GM06990 (cell line): ENCODE measurements around the gene HIPK3.

ENCODE experiments used
- DNase-seq: peaks from one replicate; pipeline ENCODE4 v3.0.0-alpha.2; 2011; ENCODE audit not compliant: insufficient read length; ENCODE audit errors: extremely low read depth
- H3K27me3 ChIP-seq: replicated peaks from 2 replicates; pipeline ENCODE4 v1.6.0; 2011; ENCODE audit warnings: low read length; ENCODE audit not compliant: control insufficient read depth, insufficient read depth
- H3K36me3 ChIP-seq: 2 replicates; pipeline ENCODE4 v1.5.1; 2011; ENCODE audit warnings: low read length; ENCODE audit not compliant: control insufficient read depth, insufficient read depth
- H3K4me3 ChIP-seq: replicated peaks from 2 replicates; pipeline ENCODE4 v1.5.1; 2011; ENCODE audit warnings: low read depth, mild to moderate bottlenecking, control low read depth, low read length
- TF ChIP-seq, protein P1 (sequence below): IDR thresholded peaks from 2 replicates; pipeline ENCODE4 v1.5.1; 2011; ENCODE audit warnings: low read length, control low read depth, mild to moderate bottlenecking, inconsistent platforms; ENCODE audit not compliant: insufficient read depth, poor library complexity, severe bottlenecking

HIPK3 gene

DNA sequence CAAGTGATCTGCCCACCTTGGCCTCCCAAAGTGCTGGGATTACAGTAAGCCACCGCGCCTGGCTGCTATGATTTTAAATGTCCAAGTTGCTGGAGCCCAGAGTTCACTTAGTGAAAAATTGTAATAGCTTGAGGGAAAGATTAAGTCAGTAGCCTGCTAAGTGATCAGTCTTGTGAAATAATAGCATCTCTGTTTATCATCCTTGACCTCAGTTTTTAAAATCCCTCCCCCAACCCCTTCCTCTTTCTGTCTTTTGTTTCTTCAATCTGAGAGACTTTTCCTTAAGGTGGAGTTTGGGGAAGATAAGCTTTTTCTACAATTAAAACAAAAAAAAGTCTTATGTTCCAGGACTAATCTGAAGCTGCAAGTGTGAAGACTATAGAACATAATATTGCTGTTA is 6.4 kb downstream of the HIPK3 start:
- Histone ChIP-seq H3K4me3 (no peak overlapping the region), H3K27me3 (no peaks in the 10 kb centered on the region), H3K36me3 (no peaks in the 10 kb centered on the region)
- TF ChIP-seq, protein P1, sequence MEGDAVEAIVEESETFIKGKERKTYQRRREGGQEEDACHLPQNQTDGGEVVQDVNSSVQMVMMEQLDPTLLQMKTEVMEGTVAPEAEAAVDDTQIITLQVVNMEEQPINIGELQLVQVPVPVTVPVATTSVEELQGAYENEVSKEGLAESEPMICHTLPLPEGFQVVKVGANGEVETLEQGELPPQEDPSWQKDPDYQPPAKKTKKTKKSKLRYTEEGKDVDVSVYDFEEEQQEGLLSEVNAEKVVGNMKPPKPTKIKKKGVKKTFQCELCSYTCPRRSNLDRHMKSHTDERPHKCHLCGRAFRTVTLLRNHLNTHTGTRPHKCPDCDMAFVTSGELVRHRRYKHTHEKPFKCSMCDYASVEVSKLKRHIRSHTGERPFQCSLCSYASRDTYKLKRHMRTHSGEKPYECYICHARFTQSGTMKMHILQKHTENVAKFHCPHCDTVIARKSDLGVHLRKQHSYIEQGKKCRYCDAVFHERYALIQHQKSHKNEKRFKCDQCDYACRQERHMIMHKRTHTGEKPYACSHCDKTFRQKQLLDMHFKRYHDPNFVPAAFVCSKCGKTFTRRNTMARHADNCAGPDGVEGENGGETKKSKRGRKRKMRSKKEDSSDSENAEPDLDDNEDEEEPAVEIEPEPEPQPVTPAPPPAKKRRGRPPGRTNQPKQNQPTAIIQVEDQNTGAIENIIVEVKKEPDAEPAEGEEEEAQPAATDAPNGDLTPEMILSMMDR, result no peak
- no peak for DNase-seq

DNA sequence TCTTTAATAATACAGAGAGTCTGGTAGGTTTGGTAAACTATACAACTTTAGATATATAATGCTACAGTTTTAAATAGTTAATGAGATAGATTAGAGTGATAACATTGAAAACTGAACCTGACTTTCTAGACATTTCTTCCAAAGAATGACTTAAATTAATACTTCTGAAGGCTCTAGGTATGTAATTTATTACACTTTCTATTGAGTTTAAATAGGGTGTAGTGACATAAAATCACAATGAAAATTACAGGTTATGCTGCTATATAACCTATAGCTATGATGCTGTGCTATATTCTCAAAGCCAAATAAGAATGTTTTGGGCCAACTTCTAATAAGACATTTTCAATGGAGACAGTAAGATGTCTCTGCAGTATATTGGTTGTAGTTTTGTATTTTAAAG is 7.7 kb downstream of the HIPK3 start:
- Histone ChIP-seq H3K36me3 (no peaks in the 10 kb centered on the region), H3K4me3 (no peak overlapping the region), H3K27me3 (no peaks in the 10 kb centered on the region)
- no peak for DNase-seq
- TF ChIP-seq, protein P1, result no peak

DNA sequence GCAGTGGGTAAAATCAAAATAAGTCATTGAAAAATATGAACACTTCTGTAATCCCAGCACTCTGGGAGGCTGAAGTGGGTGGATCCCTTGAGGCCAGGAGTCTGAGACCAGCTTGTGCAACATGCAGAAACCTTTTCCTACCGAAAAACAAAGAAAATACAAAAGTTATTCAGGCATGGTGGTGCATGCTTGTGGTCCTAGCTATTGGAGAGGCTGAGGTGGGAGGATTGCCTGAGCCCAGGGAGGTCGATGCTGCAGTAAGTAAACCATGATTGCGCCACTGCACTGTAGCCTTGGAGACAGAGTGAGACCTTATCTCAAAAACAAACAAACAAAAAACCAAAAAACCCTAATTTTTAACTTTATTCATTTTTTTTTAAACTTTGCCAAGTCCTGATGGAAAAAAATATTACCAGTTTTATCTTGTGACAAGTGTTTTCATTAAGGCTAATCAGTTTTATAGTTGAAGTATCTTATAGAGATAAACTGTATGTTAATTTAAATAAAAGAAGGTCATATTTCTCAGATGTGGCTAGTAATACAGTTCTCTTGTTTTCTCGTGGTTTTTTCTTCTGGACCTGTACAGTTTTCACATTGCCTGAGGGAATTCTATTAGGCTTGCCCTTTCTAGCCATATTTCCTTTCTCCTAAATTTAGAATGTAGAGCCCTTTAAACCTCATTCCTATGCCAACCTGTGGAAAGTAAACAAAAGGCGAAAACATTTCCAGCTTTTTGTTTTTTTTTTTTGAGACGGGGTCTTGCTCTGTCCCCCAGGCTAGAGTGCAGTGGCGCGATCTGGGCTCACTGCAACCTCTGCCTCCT is 9.4 kb downstream of the HIPK3 start:
- no peaks in the 10 kb centered on the region for H3K27me3 ChIP-seq
- no peak for DNase-seq
- TF ChIP-seq, protein P1, result no peak

GRCh38 chr11:33268945-33269540 is 11.9 kb downstream of the HIPK3 start:
- no peak for DNase-seq
- H3K36me3 ChIP-seq, result no peaks in the 10 kb centered on the region
- no peaks in the 10 kb centered on the region for H3K27me3 ChIP-seq
- TF ChIP-seq, protein P1, result no peak
- H3K4me3 ChIP-seq, result no peak overlapping the region

More for the DNA sequence above, 9.4 kb downstream of the HIPK3 start:
- no peak overlapping the region for H3K4me3 ChIP-seq
- no peaks in the 10 kb centered on the region for H3K36me3 ChIP-seq

GRCh38 chr11:33269822-33270221 is 12.6 kb downstream of the HIPK3 start:
- Histone ChIP-seq H3K4me3 (no peak overlapping the region), H3K27me3 (no peaks in the 10 kb centered on the region), H3K36me3 (no peaks in the 10 kb centered on the region)
- DNase-seq, result no peak
- TF ChIP-seq, protein P1, result no peak

- no peaks in the 10 kb centered on the region for H3K36me3 ChIP-seq
- DNase-seq, result no peak
- TF ChIP-seq, protein P1, result no peak
- no peaks in the 10 kb centered on the region for H3K27me3 ChIP-seq
- H3K4me3 ChIP-seq, result no peak overlapping the region
These were observed 13.9 kb downstream of the HIPK3 start for GRCh38 chr11:33271059-33271458.
